ENCODE measurements around the gene RPS6KB2. TPM values are rescaled to one million over a fixed set of nuclear protein-coding genes. Genes with fewer than 3 reads are reported as not detected.

The RPS6KB2 gene
- total and polyA plus RNA-seq, 9 of the 15 experiments (the other 6 are each of a cell fraction or from before 2014, with no cell fraction given) = 0.42 to 122 (median 82.6) TPM

DNA sequence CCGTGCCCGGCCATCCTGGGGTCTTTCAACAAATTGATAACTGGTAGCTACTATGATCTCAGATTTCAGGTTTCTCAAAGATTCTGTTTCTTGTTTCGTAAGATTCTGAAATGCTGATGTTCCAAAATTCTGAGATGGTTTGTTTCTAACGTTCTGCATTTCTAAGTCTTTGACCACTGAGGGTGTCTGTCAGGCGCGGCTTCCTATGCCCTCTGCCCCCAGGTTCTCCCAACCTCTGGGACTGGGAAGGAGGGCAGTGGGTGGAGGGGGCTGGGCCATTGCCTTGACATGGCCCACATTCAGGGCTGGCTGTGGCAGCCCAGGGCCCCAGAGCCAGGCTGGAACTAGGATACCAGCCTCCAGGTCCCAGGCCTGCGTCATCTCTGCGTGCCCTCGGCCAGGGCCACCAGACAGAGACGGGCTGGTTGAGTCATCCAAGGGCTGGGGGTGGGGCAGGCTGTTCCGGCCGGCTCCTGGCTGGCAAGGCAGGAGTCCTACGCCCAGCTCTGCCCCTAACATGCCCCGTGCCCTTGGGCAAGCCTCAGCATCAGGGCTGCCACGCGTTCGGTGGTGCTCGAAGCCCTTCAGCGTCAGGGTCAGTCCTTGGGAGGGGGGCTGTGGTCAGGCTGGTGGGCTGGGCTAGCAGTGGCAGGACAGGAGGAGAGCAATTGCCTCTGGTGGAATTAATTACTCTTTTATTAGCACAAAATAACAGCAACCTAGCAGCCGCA, 35.6 kb downstream of the RPS6KB2 start (continued):
- TF ChIP-seq, protein P1, sequence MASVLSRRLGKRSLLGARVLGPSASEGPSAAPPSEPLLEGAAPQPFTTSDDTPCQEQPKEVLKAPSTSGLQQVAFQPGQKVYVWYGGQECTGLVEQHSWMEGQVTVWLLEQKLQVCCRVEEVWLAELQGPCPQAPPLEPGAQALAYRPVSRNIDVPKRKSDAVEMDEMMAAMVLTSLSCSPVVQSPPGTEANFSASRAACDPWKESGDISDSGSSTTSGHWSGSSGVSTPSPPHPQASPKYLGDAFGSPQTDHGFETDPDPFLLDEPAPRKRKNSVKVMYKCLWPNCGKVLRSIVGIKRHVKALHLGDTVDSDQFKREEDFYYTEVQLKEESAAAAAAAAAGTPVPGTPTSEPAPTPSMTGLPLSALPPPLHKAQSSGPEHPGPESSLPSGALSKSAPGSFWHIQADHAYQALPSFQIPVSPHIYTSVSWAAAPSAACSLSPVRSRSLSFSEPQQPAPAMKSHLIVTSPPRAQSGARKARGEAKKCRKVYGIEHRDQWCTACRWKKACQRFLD (CRISPR knock-in tag; IDR thresholded peaks at IDR 0.05) = no peak; the same call in 1 of the 2 replicates
- TF ChIP-seq, protein P2, sequence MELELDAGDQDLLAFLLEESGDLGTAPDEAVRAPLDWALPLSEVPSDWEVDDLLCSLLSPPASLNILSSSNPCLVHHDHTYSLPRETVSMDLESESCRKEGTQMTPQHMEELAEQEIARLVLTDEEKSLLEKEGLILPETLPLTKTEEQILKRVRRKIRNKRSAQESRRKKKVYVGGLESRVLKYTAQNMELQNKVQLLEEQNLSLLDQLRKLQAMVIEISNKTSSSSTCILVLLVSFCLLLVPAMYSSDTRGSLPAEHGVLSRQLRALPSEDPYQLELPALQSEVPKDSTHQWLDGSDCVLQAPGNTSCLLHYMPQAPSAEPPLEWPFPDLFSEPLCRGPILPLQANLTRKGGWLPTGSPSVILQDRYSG (tag; conservative IDR thresholded peaks at IDR 0.05; ENCODE audit: low read depth) = peak; percentile 81; the same call in 1 of the 2 replicates
- no peak for TF ChIP-seq BRCA1 (IDR thresholded peaks at IDR 0.05)
- TF ChIP-seq BRCA1 (CRISPR knock-in tag; IDR thresholded peaks at IDR 0.05) = no peak
- no peak for TF ChIP-seq U2AF1 (optimal IDR thresholded peaks at IDR 0.05; ENCODE audit: low read depth, low read length)
- TF ChIP-seq CBX5 (IDR thresholded peaks at IDR 0.05; ENCODE audit: borderline replicate concordance, low read depth) = no peak
- no peak for TF ChIP-seq HSF4 (CRISPR knock-in tag; IDR thresholded peaks at IDR 0.05; ENCODE audit: borderline replicate concordance)
- no peak for TF ChIP-seq PPARD (CRISPR knock-in tag; IDR thresholded peaks at IDR 0.05)
- TF ChIP-seq CC2D1A (IDR thresholded peaks at IDR 0.05) = no peak
- peak in 1 of 2 experiments; percentile 12; a peak in 1 of 4 replicates for TF ChIP-seq TBL1XR1 (IDR thresholded peaks at IDR 0.05; ENCODE audit: low read length in 2 of 2)
- 0 out of 2 replicates have a peak, but pooled peaks have one; percentile 30 for TF ChIP-seq LEF1 (IDR thresholded peaks at IDR 0.05)
- TF ChIP-seq, protein P3, sequence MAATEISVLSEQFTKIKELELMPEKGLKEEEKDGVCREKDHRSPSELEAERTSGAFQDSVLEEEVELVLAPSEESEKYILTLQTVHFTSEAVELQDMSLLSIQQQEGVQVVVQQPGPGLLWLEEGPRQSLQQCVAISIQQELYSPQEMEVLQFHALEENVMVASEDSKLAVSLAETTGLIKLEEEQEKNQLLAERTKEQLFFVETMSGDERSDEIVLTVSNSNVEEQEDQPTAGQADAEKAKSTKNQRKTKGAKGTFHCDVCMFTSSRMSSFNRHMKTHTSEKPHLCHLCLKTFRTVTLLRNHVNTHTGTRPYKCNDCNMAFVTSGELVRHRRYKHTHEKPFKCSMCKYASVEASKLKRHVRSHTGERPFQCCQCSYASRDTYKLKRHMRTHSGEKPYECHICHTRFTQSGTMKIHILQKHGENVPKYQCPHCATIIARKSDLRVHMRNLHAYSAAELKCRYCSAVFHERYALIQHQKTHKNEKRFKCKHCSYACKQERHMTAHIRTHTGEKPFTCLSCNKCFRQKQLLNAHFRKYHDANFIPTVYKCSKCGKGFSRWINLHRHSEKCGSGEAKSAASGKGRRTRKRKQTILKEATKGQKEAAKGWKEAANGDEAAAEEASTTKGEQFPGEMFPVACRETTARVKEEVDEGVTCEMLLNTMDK (IDR thresholded peaks at IDR 0.05; ENCODE audit: borderline replicate concordance, insufficient read depth, low read depth, low read length, poor library complexity, severe bottlenecking) = no peak
- peak; percentile 77 for TF ChIP-seq PHF20 (IDR thresholded peaks at IDR 0.05; ENCODE audit: partially characterized antibody)
- peak; percentile 62; the same call in 1 of the 2 replicates for TF ChIP-seq GABPB1 (CRISPR knock-in tag; IDR thresholded peaks at IDR 0.05)
- TF ChIP-seq KAT7 (CRISPR knock-in tag; IDR thresholded peaks at IDR 0.05; ENCODE audit: borderline replicate concordance) = no peak; the same call in 1 of the 2 replicates
- 0 out of 2 replicates have a peak, but pooled peaks have one; percentile 46 for TF ChIP-seq TARDBP (IDR thresholded peaks at IDR 0.05)
- no peak for TF ChIP-seq TCF3 (CRISPR knock-in tag; IDR thresholded peaks at IDR 0.05)
- no peak for TF ChIP-seq SMAD1 (IDR thresholded peaks at IDR 0.05; ENCODE audit: low read depth, low read length, partially characterized antibody)
- no peak for TF ChIP-seq RFX7 (CRISPR knock-in tag; IDR thresholded peaks at IDR 0.05)
- TF ChIP-seq HOXB6 (CRISPR knock-in tag; IDR thresholded peaks at IDR 0.05; ENCODE audit: borderline replicate concordance) = no peak
- TF ChIP-seq ZNF282 (CRISPR knock-in tag; IDR thresholded peaks at IDR 0.05) = no peak
- no peak for TF ChIP-seq MXI1 (IDR thresholded peaks at IDR 0.05; ENCODE audit: low read depth, low read length)
- TF ChIP-seq POLR2A (conservative IDR thresholded peaks at IDR 0.05) = peak; percentile 38; the same call in 1 of the 2 replicates

Measured in K562 (cell line).